Liver (tissue), 9 donors: Measurements from ENCODE around the gene FBXO31. TPM values are rescaled to one million over a fixed set of nuclear protein-coding genes. Genes with fewer than 3 reads are reported as not detected.

ENCODE experiments used
- DNase-seq: peaks from one replicate; pipeline ENCODE4 v3.0.0-alpha.2; 2017; ENCODE audit warnings: low spot score
- H3K27ac ChIP-seq, 2 donors: one replicate each; pipeline ENCODE4 v1.7.0; 2013; ENCODE audit warnings: inconsistent platforms in 2 of 2, low read length in 2 of 2, control low read depth in 1 of 2, low read depth in 1 of 2, mild to moderate bottlenecking in 1 of 2
- H3K27me3 ChIP-seq, 4 donors: one replicate each; pipeline versions ENCODE4 v1.6.1 to v1.7.0; 2013; ENCODE audit warnings: low read length in 3 of 4, inconsistent platforms in 1 of 4, mild to moderate bottlenecking in 1 of 4, moderate library complexity in 1 of 4; ENCODE audit not compliant: control insufficient read depth in 4 of 4, insufficient read depth in 4 of 4
- H3K36me3 ChIP-seq, 4 donors: one replicate each; pipeline versions ENCODE4 v1.6.1 to v1.7.0; 2013; ENCODE audit warnings: low read length in 3 of 4, mild to moderate bottlenecking in 3 of 4, low read depth in 1 of 4, moderate library complexity in 1 of 4; ENCODE audit not compliant: control insufficient read depth in 4 of 4, insufficient read depth in 3 of 4
- H3K4me1 ChIP-seq, 4 donors: one replicate each; pipeline versions ENCODE4 v1.6.1 to v1.7.0; 2013; ENCODE audit warnings: low read length in 3 of 4, mild to moderate bottlenecking in 3 of 4, moderate library complexity in 1 of 4; ENCODE audit not compliant: control insufficient read depth in 4 of 4, insufficient read depth in 4 of 4
- H3K4me3 ChIP-seq, 3 donors: one replicate each; pipeline versions ENCODE4 v1.6.1 to v1.7.0; 2013; ENCODE audit warnings: low read length in 3 of 3, control low read depth in 1 of 3, low read depth in 1 of 3, mild to moderate bottlenecking in 1 of 3
- H3K9ac ChIP-seq, 2 donors: one replicate each; pipeline ENCODE4 v1.7.0; 2013; ENCODE audit warnings: low read length in 2 of 2, mild to moderate bottlenecking in 2 of 2, moderate library complexity in 2 of 2, control low read depth in 1 of 2, low read depth in 1 of 2
- H3K9me3 ChIP-seq, 4 donors: one replicate each; pipeline versions ENCODE4 v1.6.1 to v1.7.0; 2013; ENCODE audit warnings: low read length in 3 of 4; ENCODE audit not compliant: control insufficient read depth in 4 of 4
- EGR1 ChIP-seq, 2 donors: IDR thresholded peaks; 2 replicates each; pipeline ENCODE4 v1.6.1; 2016 to 2018; ENCODE audit warnings: antibody characterized with exemption in 2 of 2, low read depth in 2 of 2
- FOXA1 ChIP-seq: IDR thresholded peaks from 2 replicates; pipeline ENCODE4 v1.6.1; 2016; ENCODE audit warnings: antibody characterized with exemption
- FOXA2 ChIP-seq: IDR thresholded peaks from 2 replicates; pipeline ENCODE4 v1.6.1; 2016; ENCODE audit warnings: antibody characterized with exemption
- GABPA ChIP-seq, 2 donors: IDR thresholded peaks in 1 of 2; conservative IDR thresholded peaks in 1 of 2; 2 replicates each; pipeline ENCODE4 v1.6.1; 2016; ENCODE audit warnings: antibody characterized with exemption in 2 of 2, mild to moderate bottlenecking in 1 of 2, moderate library complexity in 1 of 2
- HNF4A ChIP-seq, 2 donors: conservative IDR thresholded peaks; 2 replicates each; pipeline ENCODE4 v1.6.1; 2016; ENCODE audit warnings: antibody characterized with exemption in 2 of 2, mild to moderate bottlenecking in 2 of 2
- HNF4G ChIP-seq: IDR thresholded peaks from 2 replicates; pipeline ENCODE4 v1.6.1; 2016; ENCODE audit warnings: antibody characterized with exemption
- JUND ChIP-seq, 2 donors: IDR thresholded peaks; 2 replicates each; pipeline ENCODE4 v1.6.1; 2016; ENCODE audit warnings: antibody characterized with exemption in 2 of 2
- NR2F2 ChIP-seq: IDR thresholded peaks from 2 replicates; pipeline ENCODE4 v1.6.1; 2016; ENCODE audit warnings: antibody characterized with exemption
- RAD21 ChIP-seq, 2 donors: IDR thresholded peaks; 2 replicates each; pipeline ENCODE4 v1.6.1; 2016; ENCODE audit warnings: antibody characterized with exemption in 2 of 2, mild to moderate bottlenecking in 2 of 2
- RXRA ChIP-seq, 2 donors: IDR thresholded peaks; 2 replicates each; pipeline ENCODE4 v1.6.1; 2017 to 2018; ENCODE audit warnings: antibody characterized with exemption in 2 of 2, mild to moderate bottlenecking in 1 of 2
- SP1 ChIP-seq: IDR thresholded peaks from 2 replicates; pipeline ENCODE4 v1.6.1; 2018; ENCODE audit warnings: antibody characterized with exemption, mild to moderate bottlenecking
- TAF1 ChIP-seq: conservative IDR thresholded peaks from 2 replicates; pipeline ENCODE4 v1.6.1; 2016; ENCODE audit warnings: antibody characterized with exemption, mild to moderate bottlenecking
- YY1 ChIP-seq: IDR thresholded peaks from 2 replicates; pipeline ENCODE4 v1.6.1; 2016; ENCODE audit warnings: antibody characterized with exemption, mild to moderate bottlenecking
- WGBS: extraction: QIAGEN DNeasy Blood & Tissue Kit; methylation state at CpG from one replicate; pipeline ENCODE4 v1.1.7; 2013; 5-methylcytosine and 5-hydroxymethylcytosine counted together
- polyA plus RNA-seq, 2 donors: library from polyadenylated mRNA; stranded (reverse) in 1 of 2; unstranded in 1 of 2; fragments of 200-250 nt in 1 of 2; fragments of >200 nt in 1 of 2; fragmentation: Nextera tagmentation in 1 of 2; extraction: Ambion mirVana in 1 of 2; gene quantifications; one replicate each; pipeline versions ENCODE4 v1.2.1 to v1.2.3, GENCODE V29; 2013 to 2015
- total RNA-seq, 2 donors: library from RNA; depleted of rRNA; stranded (reverse); fragments of >200 nt; gene quantifications; one replicate each; pipeline ENCODE4 v1.2.3, GENCODE V29; 2014
- TF ChIP-seq, protein P1 (sequence below): IDR thresholded peaks from 2 replicates; pipeline ENCODE4 v1.6.1; 2016; ENCODE audit warnings: antibody characterized with exemption
- TF ChIP-seq, protein P2 (sequence below): IDR thresholded peaks from 2 replicates; pipeline ENCODE4 v1.6.1; 2016; ENCODE audit warnings: antibody characterized with exemption, mild to moderate bottlenecking
- TF ChIP-seq, protein P3 (sequence below): fragments of 150-350 bp; IDR thresholded peaks from 2 replicates; pipeline ENCODE4 v1.5.1; 2017; ENCODE audit warnings: improper control_type of control experiment, low read depth, low read length; ENCODE audit not compliant: missing input control
- TF ChIP-seq, protein P4 (sequence below): IDR thresholded peaks from 2 replicates; pipeline ENCODE4 v1.6.1; 2016; ENCODE audit warnings: antibody characterized with exemption
- TF ChIP-seq, protein P5 (sequence below): IDR thresholded peaks from 2 replicates; pipeline ENCODE4 v1.6.1; 2016; ENCODE audit warnings: antibody characterized with exemption
- donor health status: healthy.
- donor health status: healthy.
- donor health status: healthy.
- donor health status: healthy.
- donor health status: healthy.

FBXO31 gene
- total and polyA plus RNA-seq, 4 donors = 13.2 to 30.3 (median 18.1) TPM

DNA sequence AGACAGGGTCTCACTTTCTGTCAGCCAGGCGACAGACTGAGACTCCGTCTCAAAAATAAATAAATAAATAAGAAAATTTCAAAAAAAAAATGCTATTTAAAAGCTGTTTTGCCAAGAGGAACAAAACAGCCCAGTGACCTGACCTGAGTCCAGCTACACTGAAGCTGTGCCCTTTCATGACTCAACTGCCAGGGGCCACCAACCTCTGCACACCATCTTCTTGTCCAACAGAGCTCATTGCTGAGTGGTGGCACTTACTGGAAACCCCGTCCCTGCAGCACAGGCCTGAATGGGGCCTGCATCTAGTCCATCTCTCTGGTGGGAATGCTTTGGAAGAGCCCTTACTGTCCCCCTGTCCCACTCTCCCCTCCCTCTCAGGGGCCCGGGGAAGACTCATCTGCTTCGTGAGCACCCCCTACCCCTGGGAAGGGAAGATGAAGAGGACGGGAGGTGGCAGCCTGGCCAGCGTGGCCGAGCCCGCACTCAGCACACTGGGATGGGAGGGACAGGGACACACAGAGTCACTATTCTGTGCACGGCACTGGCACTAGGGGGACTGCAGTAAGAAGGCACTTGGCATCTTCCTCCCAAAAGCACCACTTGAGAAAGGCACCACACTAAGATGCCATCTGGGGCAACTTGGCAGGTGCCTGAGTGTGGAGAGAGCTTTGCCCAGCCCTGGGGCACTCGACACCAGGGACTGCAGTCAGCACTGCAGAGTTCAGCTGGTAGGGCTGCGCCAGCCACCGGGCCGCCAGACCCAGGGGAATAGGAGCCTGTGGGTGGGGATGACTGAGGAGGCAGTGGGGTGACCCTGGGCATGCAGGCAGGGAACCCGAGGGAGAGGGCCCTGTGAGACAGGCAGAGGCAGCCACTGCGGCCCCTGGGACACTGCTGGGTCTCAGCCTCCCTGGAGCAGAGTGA is 13.5 kb downstream of the FBXO31 start:
- Histone ChIP-seq H3K4me1 (peaks cover 0 to 17% (median 2%) of the 10 kb centered on the region in 4 donors), H3K27me3 (no peaks in the 10 kb centered on the region), H3K4me3 (no peak overlapping the region), H3K9ac (no peak overlapping the region), H3K27ac (no peak overlapping the region), H3K36me3 (peaks cover 0 to 4% (median 1%) of the 10 kb centered on the region in 4 donors), H3K9me3 (no peaks in the 10 kb centered on the region)
- no peak for DNase-seq
- WGBS = 91% methylated on average over 16 of the region's 16 CpGs
- TF ChIP-seq RXRA (IDR thresholded peaks at IDR 0.05) (no peak), JUND (IDR thresholded peaks at IDR 0.05) (no peak), FOXA1 (no peak), HNF4A (conservative IDR thresholded peaks at IDR 0.05) (no peak), GABPA (IDR thresholded peaks at IDR 0.05 in 1 of 2, conservative IDR thresholded peaks at IDR 0.05 in 1 of 2) (no peak), FOXA2 (no peak), EGR1 (IDR thresholded peaks at IDR 0.05; ENCODE audit: low read depth in 2 of 2) (no peak), HNF4G (no peak), NR2F2 (no peak), RAD21 (IDR thresholded peaks at IDR 0.05) (no peak), YY1 (no peak), TAF1 (no peak), SP1 (no peak)
- TF ChIP-seq, protein P1, sequence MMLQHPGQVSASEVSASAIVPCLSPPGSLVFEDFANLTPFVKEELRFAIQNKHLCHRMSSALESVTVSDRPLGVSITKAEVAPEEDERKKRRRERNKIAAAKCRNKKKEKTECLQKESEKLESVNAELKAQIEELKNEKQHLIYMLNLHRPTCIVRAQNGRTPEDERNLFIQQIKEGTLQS = no peak
- TF ChIP-seq, protein P2, sequence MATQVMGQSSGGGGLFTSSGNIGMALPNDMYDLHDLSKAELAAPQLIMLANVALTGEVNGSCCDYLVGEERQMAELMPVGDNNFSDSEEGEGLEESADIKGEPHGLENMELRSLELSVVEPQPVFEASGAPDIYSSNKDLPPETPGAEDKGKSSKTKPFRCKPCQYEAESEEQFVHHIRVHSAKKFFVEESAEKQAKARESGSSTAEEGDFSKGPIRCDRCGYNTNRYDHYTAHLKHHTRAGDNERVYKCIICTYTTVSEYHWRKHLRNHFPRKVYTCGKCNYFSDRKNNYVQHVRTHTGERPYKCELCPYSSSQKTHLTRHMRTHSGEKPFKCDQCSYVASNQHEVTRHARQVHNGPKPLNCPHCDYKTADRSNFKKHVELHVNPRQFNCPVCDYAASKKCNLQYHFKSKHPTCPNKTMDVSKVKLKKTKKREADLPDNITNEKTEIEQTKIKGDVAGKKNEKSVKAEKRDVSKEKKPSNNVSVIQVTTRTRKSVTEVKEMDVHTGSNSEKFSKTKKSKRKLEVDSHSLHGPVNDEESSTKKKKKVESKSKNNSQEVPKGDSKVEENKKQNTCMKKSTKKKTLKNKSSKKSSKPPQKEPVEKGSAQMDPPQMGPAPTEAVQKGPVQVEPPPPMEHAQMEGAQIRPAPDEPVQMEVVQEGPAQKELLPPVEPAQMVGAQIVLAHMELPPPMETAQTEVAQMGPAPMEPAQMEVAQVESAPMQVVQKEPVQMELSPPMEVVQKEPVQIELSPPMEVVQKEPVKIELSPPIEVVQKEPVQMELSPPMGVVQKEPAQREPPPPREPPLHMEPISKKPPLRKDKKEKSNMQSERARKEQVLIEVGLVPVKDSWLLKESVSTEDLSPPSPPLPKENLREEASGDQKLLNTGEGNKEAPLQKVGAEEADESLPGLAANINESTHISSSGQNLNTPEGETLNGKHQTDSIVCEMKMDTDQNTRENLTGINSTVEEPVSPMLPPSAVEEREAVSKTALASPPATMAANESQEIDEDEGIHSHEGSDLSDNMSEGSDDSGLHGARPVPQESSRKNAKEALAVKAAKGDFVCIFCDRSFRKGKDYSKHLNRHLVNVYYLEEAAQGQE = no peak
- TF ChIP-seq, protein P3, sequence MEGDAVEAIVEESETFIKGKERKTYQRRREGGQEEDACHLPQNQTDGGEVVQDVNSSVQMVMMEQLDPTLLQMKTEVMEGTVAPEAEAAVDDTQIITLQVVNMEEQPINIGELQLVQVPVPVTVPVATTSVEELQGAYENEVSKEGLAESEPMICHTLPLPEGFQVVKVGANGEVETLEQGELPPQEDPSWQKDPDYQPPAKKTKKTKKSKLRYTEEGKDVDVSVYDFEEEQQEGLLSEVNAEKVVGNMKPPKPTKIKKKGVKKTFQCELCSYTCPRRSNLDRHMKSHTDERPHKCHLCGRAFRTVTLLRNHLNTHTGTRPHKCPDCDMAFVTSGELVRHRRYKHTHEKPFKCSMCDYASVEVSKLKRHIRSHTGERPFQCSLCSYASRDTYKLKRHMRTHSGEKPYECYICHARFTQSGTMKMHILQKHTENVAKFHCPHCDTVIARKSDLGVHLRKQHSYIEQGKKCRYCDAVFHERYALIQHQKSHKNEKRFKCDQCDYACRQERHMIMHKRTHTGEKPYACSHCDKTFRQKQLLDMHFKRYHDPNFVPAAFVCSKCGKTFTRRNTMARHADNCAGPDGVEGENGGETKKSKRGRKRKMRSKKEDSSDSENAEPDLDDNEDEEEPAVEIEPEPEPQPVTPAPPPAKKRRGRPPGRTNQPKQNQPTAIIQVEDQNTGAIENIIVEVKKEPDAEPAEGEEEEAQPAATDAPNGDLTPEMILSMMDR = no peak
- TF ChIP-seq, protein P4, sequence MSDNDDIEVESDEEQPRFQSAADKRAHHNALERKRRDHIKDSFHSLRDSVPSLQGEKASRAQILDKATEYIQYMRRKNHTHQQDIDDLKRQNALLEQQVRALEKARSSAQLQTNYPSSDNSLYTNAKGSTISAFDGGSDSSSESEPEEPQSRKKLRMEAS = no peak
- TF ChIP-seq, protein P5, sequence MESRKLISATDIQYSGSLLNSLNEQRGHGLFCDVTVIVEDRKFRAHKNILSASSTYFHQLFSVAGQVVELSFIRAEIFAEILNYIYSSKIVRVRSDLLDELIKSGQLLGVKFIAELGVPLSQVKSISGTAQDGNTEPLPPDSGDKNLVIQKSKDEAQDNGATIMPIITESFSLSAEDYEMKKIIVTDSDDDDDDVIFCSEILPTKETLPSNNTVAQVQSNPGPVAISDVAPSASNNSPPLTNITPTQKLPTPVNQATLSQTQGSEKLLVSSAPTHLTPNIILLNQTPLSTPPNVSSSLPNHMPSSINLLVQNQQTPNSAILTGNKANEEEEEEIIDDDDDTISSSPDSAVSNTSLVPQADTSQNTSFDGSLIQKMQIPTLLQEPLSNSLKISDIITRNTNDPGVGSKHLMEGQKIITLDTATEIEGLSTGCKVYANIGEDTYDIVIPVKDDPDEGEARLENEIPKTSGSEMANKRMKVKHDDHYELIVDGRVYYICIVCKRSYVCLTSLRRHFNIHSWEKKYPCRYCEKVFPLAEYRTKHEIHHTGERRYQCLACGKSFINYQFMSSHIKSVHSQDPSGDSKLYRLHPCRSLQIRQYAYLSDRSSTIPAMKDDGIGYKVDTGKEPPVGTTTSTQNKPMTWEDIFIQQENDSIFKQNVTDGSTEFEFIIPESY = no peak
